ENCODE results near the gene ATP11A.

DNA sequence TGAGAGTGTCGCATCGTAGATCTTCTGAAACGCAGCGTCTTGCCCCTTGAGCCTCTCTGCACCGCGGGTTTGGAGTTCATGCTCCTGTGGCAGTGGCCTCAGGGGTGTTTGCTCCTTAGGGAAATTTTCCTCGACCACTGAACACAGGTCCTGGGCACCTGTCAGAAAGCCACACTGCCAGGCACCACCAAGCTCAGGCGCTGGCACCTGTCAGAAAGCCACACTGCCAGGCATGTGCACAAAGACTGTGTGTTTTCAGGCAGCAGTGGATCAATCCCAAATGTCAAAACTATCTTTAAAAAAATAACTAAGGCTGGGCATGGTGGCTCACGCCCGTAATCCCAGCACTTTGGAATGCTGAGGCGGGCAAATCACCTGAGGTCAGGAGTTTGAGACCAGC lies 87.1 kb downstream of the ATP11A start:
- TF ChIP-seq, protein P1, sequence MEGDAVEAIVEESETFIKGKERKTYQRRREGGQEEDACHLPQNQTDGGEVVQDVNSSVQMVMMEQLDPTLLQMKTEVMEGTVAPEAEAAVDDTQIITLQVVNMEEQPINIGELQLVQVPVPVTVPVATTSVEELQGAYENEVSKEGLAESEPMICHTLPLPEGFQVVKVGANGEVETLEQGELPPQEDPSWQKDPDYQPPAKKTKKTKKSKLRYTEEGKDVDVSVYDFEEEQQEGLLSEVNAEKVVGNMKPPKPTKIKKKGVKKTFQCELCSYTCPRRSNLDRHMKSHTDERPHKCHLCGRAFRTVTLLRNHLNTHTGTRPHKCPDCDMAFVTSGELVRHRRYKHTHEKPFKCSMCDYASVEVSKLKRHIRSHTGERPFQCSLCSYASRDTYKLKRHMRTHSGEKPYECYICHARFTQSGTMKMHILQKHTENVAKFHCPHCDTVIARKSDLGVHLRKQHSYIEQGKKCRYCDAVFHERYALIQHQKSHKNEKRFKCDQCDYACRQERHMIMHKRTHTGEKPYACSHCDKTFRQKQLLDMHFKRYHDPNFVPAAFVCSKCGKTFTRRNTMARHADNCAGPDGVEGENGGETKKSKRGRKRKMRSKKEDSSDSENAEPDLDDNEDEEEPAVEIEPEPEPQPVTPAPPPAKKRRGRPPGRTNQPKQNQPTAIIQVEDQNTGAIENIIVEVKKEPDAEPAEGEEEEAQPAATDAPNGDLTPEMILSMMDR (IDR thresholded peaks at IDR 0.05) = no peak
- TF ChIP-seq POLR2A (IDR thresholded peaks at IDR 0.05) = no peak
